Measurements from ENCODE around the gene PURA. TPM values are rescaled to one million over a fixed set of nuclear protein-coding genes. Genes with fewer than 3 reads are reported as not detected.

Gene PURA
- polyA plus RNA-seq, 3 donors: 1.1 to 1.6 (median 1.2) TPM

- H3K27ac Mint-ChIP-seq: no peak overlapping the region
- Histone ChIP-seq H3K4me2 (replicated peaks; ENCODE audit: extremely low read depth, low read length, poor library complexity, severe bottlenecking) (no peak overlapping the region), H3K4me3 (replicated peaks in 1 of 3; ENCODE audit: low read depth in 2 of 3, low read length in 3 of 3) (no peak overlapping the region), H3K36me3 (replicated peaks in 1 of 2; ENCODE audit: control insufficient read depth in 1 of 2, insufficient read depth in 2 of 2, low read length in 2 of 2) (no peaks in the 10 kb centered on the region), H3K9me3 (replicated peaks in 1 of 2; ENCODE audit: control insufficient read depth in 1 of 2, insufficient read depth in 1 of 2, low read length in 2 of 2) (no peaks in the 10 kb centered on the region), H3K27ac (ENCODE audit: low read depth in 1 of 2, low read length in 2 of 2) (no peak overlapping the region), H3K9ac (ENCODE audit: insufficient read depth, low read length, poor library complexity, severe bottlenecking) (no peak overlapping the region), H3K4me1 (ENCODE audit: control insufficient read depth in 1 of 2, insufficient read depth in 2 of 2, low read length in 2 of 2) (peaks cover 3 to 6% of the 10 kb centered on the region in 2 donors), H4K20me1 (ENCODE audit: insufficient read depth, low read length) (peaks cover 18% of the 10 kb centered on the region), H3K27me3 (ENCODE audit: control insufficient read depth in 2 of 2, insufficient read depth in 2 of 2, low read length in 2 of 2) (no peaks in the 10 kb centered on the region), H3K79me2 (ENCODE audit: insufficient read depth, low read length) (no peaks in the 10 kb centered on the region), H2AFZ (ENCODE audit: insufficient read depth, low read depth, low read length, poor library complexity, severe bottlenecking) (no peak overlapping the region)
- no peak for DNase-seq
- intact Hi-C loops (cut with micrococcal nuclease): no loop called here
- 90% methylated on average over 4 of the region's 6 CpGs for whole genome bisulfite sequencing (ENCODE audit: insufficient coverage)
- peaks cover 0 to 4% of the 10 kb centered on the region in 2 donors for H3K36me3 Mint-ChIP-seq
- peaks cover 0 to 3% (median 0%) of the 10 kb centered on the region in 3 donors for H3K27me3 Mint-ChIP-seq (ENCODE audit: low read depth in 3 of 3)
- no peak for TF ChIP-seq CTCF (IDR thresholded peaks at IDR 0.05)
- no peak overlapping the region for H3K4me3 Mint-ChIP-seq
- no peaks in the 10 kb centered on the region for H3K9me3 Mint-ChIP-seq
- H3K4me1 Mint-ChIP-seq: peaks cover 10% of the 10 kb centered on the region
Measured at GRCh38 chr5:140126315-140127012, 12.6 kb downstream of the PURA start.

GRCh38 chr5:140128376-140128775 is 14.5 kb downstream of the PURA start:
- Histone ChIP-seq H3K4me3 (replicated peaks in 1 of 3; ENCODE audit: low read depth in 2 of 3, low read length in 3 of 3) (no peak overlapping the region), H4K20me1 (ENCODE audit: insufficient read depth, low read length) (peaks cover 25% of the 10 kb centered on the region)
- peaks cover 0 to 3% (median 3%) of the 10 kb centered on the region in 3 donors for H3K27me3 Mint-ChIP-seq (ENCODE audit: low read depth in 3 of 3)

More at GRCh38 chr5:140128376-140128775, 14.5 kb downstream of the PURA start:
- peaks cover 19 to 25% of the 10 kb centered on the region in 2 donors for H3K4me1 ChIP-seq (ENCODE audit: control insufficient read depth in 1 of 2, insufficient read depth in 2 of 2, low read length in 2 of 2)
- H3K4me2 ChIP-seq (replicated peaks; ENCODE audit: extremely low read depth, low read length, poor library complexity, severe bottlenecking): no peak overlapping the region
- Mint-ChIP-seq H3K27ac (no peak overlapping the region), H3K36me3 (no peaks in the 10 kb centered on the region), H3K4me1 (peaks cover 24% of the 10 kb centered on the region), H3K9me3 (no peaks in the 10 kb centered on the region), H3K4me3 (no peak overlapping the region)
- no peaks in the 10 kb centered on the region for H3K9me3 ChIP-seq (replicated peaks in 1 of 2; ENCODE audit: control insufficient read depth in 1 of 2, insufficient read depth in 1 of 2, low read length in 2 of 2)
- no peak overlapping the region for H3K27ac ChIP-seq (ENCODE audit: low read depth in 1 of 2, low read length in 2 of 2)
- no peak for DNase-seq
- H3K79me2 ChIP-seq (ENCODE audit: insufficient read depth, low read length): peaks cover 3% of the 10 kb centered on the region
- H3K27me3 ChIP-seq (ENCODE audit: control insufficient read depth in 2 of 2, insufficient read depth in 2 of 2, low read length in 2 of 2): no peaks in the 10 kb centered on the region
- TF ChIP-seq CTCF (IDR thresholded peaks at IDR 0.05): no peak
- 94% methylated on average over 2 of the region's 5 CpGs for WGBS (ENCODE audit: insufficient coverage)
- no peaks in the 10 kb centered on the region for H3K36me3 ChIP-seq (replicated peaks in 1 of 2; ENCODE audit: control insufficient read depth in 1 of 2, insufficient read depth in 2 of 2, low read length in 2 of 2)
- intact Hi-C loops (cut with micrococcal nuclease): no loop called here
- no peak overlapping the region for H2AFZ ChIP-seq (ENCODE audit: insufficient read depth, low read depth, low read length, poor library complexity, severe bottlenecking)
- no peak overlapping the region for H3K9ac ChIP-seq (ENCODE audit: insufficient read depth, low read length, poor library complexity, severe bottlenecking)
